Calu3 (cell line): Measurements from ENCODE around the gene ARHGAP15. TPM values are rescaled to one million over a fixed set of nuclear protein-coding genes. Genes with fewer than 3 reads are reported as not detected.

Experiments used
- BruUV-seq: library from RNA; stranded (reverse); fragments of 400-500 nt; replicated peaks from 2 replicates; lab custom pipeline; 2021; lab: Mats Ljungman, UMichigan
- CTCF ChIA-PET: fragments of 300-600 bp; sonication (Branson Sonifier 250); formaldehyde crosslinking; loops from one replicate; lab custom pipeline; 2022; ENCODE audit warnings: antibody characterized with exemption; lab: Charles Lee
- DNase-seq: peaks from one replicate; pipeline ENCODE4 v3.0.0; 2022
- H3K27ac Mint-ChIP-seq: one replicate; pipeline ENCODE4 v1.8.0; 2022; ENCODE audit warnings: mixed read lengths; ENCODE audit not compliant: unreplicated experiment
- H3K27me3 Mint-ChIP-seq: one replicate; pipeline ENCODE4 v1.8.0; 2022; ENCODE audit warnings: mixed read lengths; ENCODE audit not compliant: unreplicated experiment
- H3K36me3 Mint-ChIP-seq: one replicate; pipeline ENCODE4 v1.8.0; 2022; ENCODE audit warnings: mild to moderate bottlenecking, moderate library complexity, mixed read lengths; ENCODE audit not compliant: insufficient read depth, unreplicated experiment
- H3K4me1 Mint-ChIP-seq: one replicate; pipeline ENCODE4 v1.8.0; 2022; ENCODE audit warnings: mild to moderate bottlenecking, low read depth, mixed read lengths; ENCODE audit not compliant: unreplicated experiment
- H3K4me3 Mint-ChIP-seq: one replicate; pipeline ENCODE4 v1.8.0; 2022; ENCODE audit warnings: mild to moderate bottlenecking, low read depth, moderate library complexity, mixed read lengths; ENCODE audit not compliant: unreplicated experiment
- H3K9me3 Mint-ChIP-seq: one replicate; pipeline ENCODE4 v1.8.0; 2022; ENCODE audit warnings: low read depth, mixed read lengths; ENCODE audit not compliant: unreplicated experiment
- intact Hi-C: fragments of 100-400 bp; cut with micrococcal nuclease; formaldehyde crosslinking; loops from one replicate; pipeline ENCODE4 v1.10.0; 2022; ENCODE audit not compliant: unreplicated experiment
- total RNA-seq: library from RNA; stranded (reverse); gene quantifications from 2 replicates; pipeline ENCODE4 v1.2.3, GENCODE V29; 2022
- TF ChIP-seq, protein P1 (sequence below): fragments of 200-600 bp; IDR thresholded peaks from one replicate; pipeline ENCODE4 v1.8.0; 2022; ENCODE audit warnings: antibody characterized with exemption; ENCODE audit not compliant: unreplicated experiment

The ARHGAP15 gene
- total RNA-seq, 1 experiment from 2014 or later: not detected

DNA sequence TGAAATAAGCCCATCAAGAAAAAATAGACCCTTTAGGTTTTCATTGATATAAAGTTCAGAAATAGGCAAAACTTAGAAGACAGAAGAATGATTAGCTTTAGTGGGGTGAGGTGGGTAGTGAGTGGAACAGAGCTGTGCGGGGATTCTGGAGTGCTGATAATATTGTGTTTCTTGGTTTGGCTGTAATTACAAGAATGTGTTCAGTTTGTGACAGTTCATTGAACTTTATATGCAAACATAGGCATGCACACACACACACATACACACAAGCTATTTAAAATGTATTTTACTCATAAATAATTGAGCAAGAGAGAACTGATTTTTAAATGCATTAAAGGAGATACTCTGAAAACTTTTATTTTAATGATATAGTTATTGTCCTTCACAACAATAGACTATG lies 17.1 kb downstream of the ARHGAP15 start:
- TF ChIP-seq, protein P1, sequence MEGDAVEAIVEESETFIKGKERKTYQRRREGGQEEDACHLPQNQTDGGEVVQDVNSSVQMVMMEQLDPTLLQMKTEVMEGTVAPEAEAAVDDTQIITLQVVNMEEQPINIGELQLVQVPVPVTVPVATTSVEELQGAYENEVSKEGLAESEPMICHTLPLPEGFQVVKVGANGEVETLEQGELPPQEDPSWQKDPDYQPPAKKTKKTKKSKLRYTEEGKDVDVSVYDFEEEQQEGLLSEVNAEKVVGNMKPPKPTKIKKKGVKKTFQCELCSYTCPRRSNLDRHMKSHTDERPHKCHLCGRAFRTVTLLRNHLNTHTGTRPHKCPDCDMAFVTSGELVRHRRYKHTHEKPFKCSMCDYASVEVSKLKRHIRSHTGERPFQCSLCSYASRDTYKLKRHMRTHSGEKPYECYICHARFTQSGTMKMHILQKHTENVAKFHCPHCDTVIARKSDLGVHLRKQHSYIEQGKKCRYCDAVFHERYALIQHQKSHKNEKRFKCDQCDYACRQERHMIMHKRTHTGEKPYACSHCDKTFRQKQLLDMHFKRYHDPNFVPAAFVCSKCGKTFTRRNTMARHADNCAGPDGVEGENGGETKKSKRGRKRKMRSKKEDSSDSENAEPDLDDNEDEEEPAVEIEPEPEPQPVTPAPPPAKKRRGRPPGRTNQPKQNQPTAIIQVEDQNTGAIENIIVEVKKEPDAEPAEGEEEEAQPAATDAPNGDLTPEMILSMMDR: no peak
- Mint-ChIP-seq H3K27ac (no peak overlapping the region), H3K27me3 (no peaks in the 10 kb centered on the region), H3K4me1 (no peaks in the 10 kb centered on the region), H3K36me3 (no peaks in the 10 kb centered on the region), H3K4me3 (no peak overlapping the region), H3K9me3 (no peaks in the 10 kb centered on the region)
- no TSS peak for BruUV-seq
- no peak for DNase-seq
- CTCF ChIA-PET: no interaction called here
- intact Hi-C loops: no loop called here

- DNase-seq: no peak
- H3K27ac Mint-ChIP-seq: no peak overlapping the region
- H3K27me3 Mint-ChIP-seq: no peaks in the 10 kb centered on the region
- H3K36me3 Mint-ChIP-seq: no peaks in the 10 kb centered on the region
- intact Hi-C loops: no loop called here
- no TSS peak for BruUV-seq
- CTCF ChIA-PET: no interaction called here
- H3K4me1 Mint-ChIP-seq: peaks cover 2% of the 10 kb centered on the region
- H3K4me3 Mint-ChIP-seq: no peak overlapping the region
- no peaks in the 10 kb centered on the region for H3K9me3 Mint-ChIP-seq
- TF ChIP-seq, protein P1: no peak
Observed at GRCh38 chr2:143146815-143147530, 17.8 kb downstream of the ARHGAP15 start.

- no peak for DNase-seq
- Mint-ChIP-seq H3K9me3 (no peaks in the 10 kb centered on the region), H3K27me3 (no peaks in the 10 kb centered on the region), H3K4me3 (no peak overlapping the region), H3K27ac (no peak overlapping the region), H3K36me3 (no peaks in the 10 kb centered on the region), H3K4me1 (peaks cover 9% of the 10 kb centered on the region)
- TF ChIP-seq, protein P1: no peak
- intact Hi-C loops: no loop called here
- CTCF ChIA-PET: no interaction called here
- BruUV-seq: no TSS peak
Observed at GRCh38 chr2:143148011-143148410, 18.8 kb downstream of the ARHGAP15 start.

DNA sequence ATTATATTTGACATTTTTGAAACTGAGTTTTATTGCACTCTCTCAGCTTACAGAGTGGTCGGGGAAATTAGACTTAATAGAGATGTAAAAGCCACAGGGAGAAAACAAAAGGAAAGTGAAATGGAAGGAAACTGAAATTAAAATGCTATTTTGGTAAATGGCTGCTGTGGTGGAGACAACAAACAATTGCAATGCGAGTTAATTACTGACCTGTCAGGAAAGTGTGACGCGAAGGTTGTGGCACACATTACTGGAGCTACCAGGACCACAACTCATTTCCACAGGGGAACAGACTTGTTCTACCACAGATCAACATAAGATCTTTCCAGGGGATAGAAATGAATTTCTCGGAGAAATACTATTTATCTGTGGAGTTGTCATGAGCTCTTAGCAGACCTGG lies 19.5 kb downstream of the ARHGAP15 start:
- intact Hi-C loops: no loop called here
- BruUV-seq: no TSS peak
- TF ChIP-seq, protein P1: no peak
- peaks cover 9% of the 10 kb centered on the region for H3K4me1 Mint-ChIP-seq
- CTCF ChIA-PET: interaction anchor here (0.6 to 0.7 kb wide), 2 partner anchors 7 to 265 kb away, joined by 3 to 4 read pairs; no protein-coding TSS in a partner anchor
- H3K27me3 Mint-ChIP-seq: no peaks in the 10 kb centered on the region
- H3K27ac Mint-ChIP-seq: no peak overlapping the region
- DNase-seq: no peak
- H3K36me3 Mint-ChIP-seq: no peaks in the 10 kb centered on the region
- H3K9me3 Mint-ChIP-seq: no peaks in the 10 kb centered on the region
- H3K4me3 Mint-ChIP-seq: no peak overlapping the region
